Ramos (cell line): ENCODE results near the gene EFHB.
"Not testable (repeated sequence)": the region's sequence is repeated elsewhere in the genome, so short reads cannot be mapped to it uniquely, and the experiment has no call there.

Experiments
- in situ Hi-C: fragments of 300-500 bp; cut with MboI; formaldehyde crosslinking; loops from one replicate; pipeline ENCODE4 v1.14.3; 2022; ENCODE audit warnings: low sequenced_read_pairs; ENCODE audit not compliant: unreplicated experiment

The EFHB gene

GRCh38 chr3:19934098-19934566 is at the start of gene EFHB:
EFHB (minus strand) TSS chr3:19934217; CDS start chr3:19934018, 199 bp downstream.
- in situ Hi-C loops: no loop called here

GRCh38 chr3:19972054-19972453 is 38.0 kb upstream of the EFHB start:
- in situ Hi-C loops: no loop called here

- in situ Hi-C loops: no loop called here
These were observed 36.3 kb upstream of the EFHB start for GRCh38 chr3:19970327-19970726.

- in situ Hi-C loops: no loop called here
These were observed 33.8 kb upstream of the EFHB start for GRCh38 chr3:19967812-19968211.

GRCh38 chr3:19967208-19967607 is 33.2 kb upstream of the EFHB start:
- in situ Hi-C loops: no loop called here

GRCh38 chr3:19961960-19962359 is 27.9 kb upstream of the EFHB start:
- in situ Hi-C loops: no loop called here

GRCh38 chr3:19960696-19961095 is 26.7 kb upstream of the EFHB start:
- in situ Hi-C loops: no loop called here

GRCh38 chr3:19959505-19959904 is 25.5 kb upstream of the EFHB start:
- in situ Hi-C loops: no loop called here

- in situ Hi-C loops: not testable (repeated sequence)
These were observed 23.3 kb upstream of the EFHB start for GRCh38 chr3:19957354-19957753.

GRCh38 chr3:19954676-19955075 is 20.7 kb upstream of the EFHB start:
- in situ Hi-C loops: no loop called here

GRCh38 chr3:19950316-19950715 is 16.3 kb upstream of the EFHB start:
- in situ Hi-C loops: no loop called here

GRCh38 chr3:19948226-19948591 is 14.2 kb upstream of the EFHB start:
- in situ Hi-C loops: no loop called here

GRCh38 chr3:19947549-19948225 is 13.7 kb upstream of the EFHB start:
- in situ Hi-C loops: no loop called here

- in situ Hi-C loops: no loop called here
These were observed 13.0 kb upstream of the EFHB start, which contains the start of gene RAB5A for GRCh38 chr3:19946832-19947548. RAB5A (plus strand) TSS chr3:19947097; CDS start chr3:19950899, 3,802 bp downstream.

- in situ Hi-C loops: no loop called here
These were observed 12.2 kb upstream of the EFHB start for GRCh38 chr3:19945969-19946831.

GRCh38 chr3:19945534-19945933 is 11.5 kb upstream of the EFHB start:
- in situ Hi-C loops: no loop called here

GRCh38 chr3:19940643-19941042 is 6.6 kb upstream of the EFHB start:
- in situ Hi-C loops: no loop called here

GRCh38 chr3:19938295-19938627 is 4.2 kb upstream of the EFHB start:
- in situ Hi-C loops: no loop called here

GRCh38 chr3:19937459-19938294 is 3.7 kb upstream of the EFHB start:
- in situ Hi-C loops: no loop called here

GRCh38 chr3:19932422-19932821 is 1.6 kb downstream of the EFHB start:
- in situ Hi-C loops: no loop called here
